WTC11 (cell line): ENCODE measurements around the gene BTBD9. TPM values are rescaled to one million over a fixed set of nuclear protein-coding genes. Genes with fewer than 3 reads are reported as not detected.

Experiments used
- ATAC-seq: fragments of 200-7000 bp; cut with Tn5 transposase; 2 replicates; pipeline ENCODE4 v1.10.0; 2021; ENCODE audit warnings: mild to moderate bottlenecking, moderate library complexity
- CTCF ChIA-PET: fragments of 300-600 bp; sonication (Branson Sonifier 250); formaldehyde crosslinking; loops from one replicate; lab custom pipeline; 2021; ENCODE audit warnings: antibody characterized with exemption; lab: Charles Lee
- POLR2A ChIA-PET: fragments of 350-600 bp; sonication (Branson Sonifier 250); formaldehyde crosslinking; loops from one replicate; lab custom pipeline; 2021; ENCODE audit warnings: antibody characterized with exemption; lab: Charles Lee
- DNase-seq: peaks from one replicate; pipeline ENCODE4 v3.0.0; 2021; ENCODE audit warnings: low spot score
- H3K27ac Mint-ChIP-seq: 2 replicates; pipeline ENCODE4 v1.8.0; 2021; ENCODE audit warnings: mixed read lengths
- H3K27me3 Mint-ChIP-seq: 2 replicates; pipeline ENCODE4 v1.8.0; 2021; ENCODE audit warnings: low read depth, mild to moderate bottlenecking, moderate library complexity, mixed read lengths
- H3K36me3 Mint-ChIP-seq: 2 replicates; pipeline ENCODE4 v1.8.0; 2021; ENCODE audit warnings: mixed read lengths
- H3K4me1 Mint-ChIP-seq: 2 replicates; pipeline ENCODE4 v1.8.0; 2022; ENCODE audit warnings: mixed read lengths
- H3K4me3 Mint-ChIP-seq: 2 replicates; pipeline ENCODE4 v1.8.0; 2021; ENCODE audit warnings: mild to moderate bottlenecking, moderate library complexity, mixed read lengths
- H3K9me3 Mint-ChIP-seq: 2 replicates; pipeline ENCODE4 v1.8.0; 2021; ENCODE audit warnings: mixed read lengths
- ATF3 ChIP-seq: sonication (generic); formaldehyde crosslinking; conservative IDR thresholded peaks from 2 replicates; pipeline ENCODE4 v1.8.1; 2022; ENCODE audit warnings: mild to moderate bottlenecking, missing genetic modification reagents
- ATF6 ChIP-seq: sonication (generic); formaldehyde crosslinking; IDR thresholded peaks from 2 replicates; pipeline ENCODE4 v1.8.1; 2023; ENCODE audit warnings: mild to moderate bottlenecking, missing genetic modification reagents
- CREM ChIP-seq: sonication (generic); formaldehyde crosslinking; IDR thresholded peaks from 2 replicates; pipeline ENCODE4 v1.8.1; 2022; ENCODE audit warnings: mild to moderate bottlenecking, missing genetic modification reagents, moderate library complexity
- CTCF ChIP-seq: fragments of 200-600 bp; IDR thresholded peaks from 2 replicates; pipeline ENCODE4 v1.8.0; 2022; ENCODE audit warnings: antibody characterized with exemption
- ESRRA ChIP-seq: sonication (generic); formaldehyde crosslinking; IDR thresholded peaks from 2 replicates; pipeline ENCODE4 v1.8.1; 2022; ENCODE audit warnings: mild to moderate bottlenecking, missing genetic modification reagents, borderline replicate concordance
- IRF1 ChIP-seq: sonication (generic); formaldehyde crosslinking; IDR thresholded peaks from 2 replicates; pipeline ENCODE4 v1.8.0; 2023; ENCODE audit warnings: missing genetic modification reagents
- MLX ChIP-seq: sonication (generic); formaldehyde crosslinking; IDR thresholded peaks from 2 replicates; pipeline ENCODE4 v1.8.1; 2023; ENCODE audit warnings: mild to moderate bottlenecking, missing genetic modification reagents, moderate library complexity
- RELA ChIP-seq: sonication (generic); formaldehyde crosslinking; IDR thresholded peaks from 2 replicates; pipeline ENCODE4 v1.8.1; 2022; ENCODE audit warnings: missing genetic modification reagents, mild to moderate bottlenecking, borderline replicate concordance
- SMAD3 ChIP-seq: sonication (generic); formaldehyde crosslinking; IDR thresholded peaks from 2 replicates; pipeline ENCODE4 v1.8.0; 2022; ENCODE audit warnings: missing genetic modification reagents, mild to moderate bottlenecking, borderline replicate concordance
- ZNF121 ChIP-seq: sonication (generic); formaldehyde crosslinking; IDR thresholded peaks from 2 replicates; pipeline ENCODE4 v1.8.0; 2023; ENCODE audit warnings: missing genetic modification reagents
- ZNF219 ChIP-seq: sonication (generic); formaldehyde crosslinking; IDR thresholded peaks from 2 replicates; pipeline ENCODE4 v1.8.0; 2023; ENCODE audit warnings: missing genetic modification reagents, mild to moderate bottlenecking, borderline replicate concordance
- ZNF281 ChIP-seq: sonication (generic); formaldehyde crosslinking; IDR thresholded peaks from 2 replicates; pipeline ENCODE4 v1.8.0; 2023; ENCODE audit warnings: mild to moderate bottlenecking, missing genetic modification reagents
- ZNF416 ChIP-seq: fragments of 250-450 bp; sonication (Bioruptor Pico); IDR thresholded peaks from 2 replicates; pipeline ENCODE4 v1.9.0; 2021; ENCODE audit warnings: mild to moderate bottlenecking, inconsistent platforms
- total RNA-seq: library from RNA; stranded (reverse); gene quantifications from 3 replicates; pipeline ENCODE4 v1.2.3, GENCODE V29; 2021

Gene BTBD9
- total RNA-seq, 1 experiment from 2014 or later, result 4.2 TPM

GRCh38 chr6:38270367-38270766, 369.4 kb downstream of the BTBD9 start:
- H3K27me3 Mint-ChIP-seq, result no peaks in the 10 kb centered on the region

More at GRCh38 chr6:38270367-38270766, 369.4 kb downstream of the BTBD9 start:
- ChIA-PET POLR2A (no interaction called here), CTCF (interaction anchor here (1.1 kb wide), 1 partner anchor 224 kb away, joined by 3 read pairs; no protein-coding TSS in a partner anchor)
- no peak for DNase-seq
- no peak for TF ChIP-seq RELA
- TF ChIP-seq IRF1 (CRISPR knock-in tag), result no peak
- TF ChIP-seq ZNF121 (CRISPR knock-in tag), result no peak
- TF ChIP-seq CREM (CRISPR knock-in tag), result no peak
- TF ChIP-seq ESRRA (CRISPR knock-in tag), result no peak
- no peak for TF ChIP-seq CTCF
- TF ChIP-seq MLX (CRISPR knock-in tag), result no peak
- no peak for TF ChIP-seq ZNF281 (CRISPR knock-in tag)
- TF ChIP-seq ATF6, result no peak
- no peak for TF ChIP-seq ZNF416 (CRISPR knock-in tag)
- no peak for TF ChIP-seq ZNF219
- TF ChIP-seq SMAD3 (CRISPR knock-in tag), result no peak
- no peak for TF ChIP-seq ATF3 (CRISPR knock-in tag)
- Mint-ChIP-seq H3K36me3 (no peaks in the 10 kb centered on the region), H3K4me3 (no peak overlapping the region), H3K4me1 (peaks cover 55% of the 10 kb centered on the region), H3K27ac (peak overlapping the region; percentile 57; the same call in 1 of the 2 replicates), H3K9me3 (no peaks in the 10 kb centered on the region)
- peak; percentile 39 for ATAC-seq
